ENCODE measurements around the gene GDF10. TPM values are rescaled to one million over a fixed set of nuclear protein-coding genes. Genes with fewer than 3 reads are reported as not detected.

The GDF10 gene
- total RNA-seq, 3 donors from 2014 or later (not counting 1 experiment from before 2014, with no cell fraction given): not detected

GRCh38 chr10:47306387-47307210, 6.6 kb downstream of the GDF10 start:
- TF ChIP-seq, protein P1, sequence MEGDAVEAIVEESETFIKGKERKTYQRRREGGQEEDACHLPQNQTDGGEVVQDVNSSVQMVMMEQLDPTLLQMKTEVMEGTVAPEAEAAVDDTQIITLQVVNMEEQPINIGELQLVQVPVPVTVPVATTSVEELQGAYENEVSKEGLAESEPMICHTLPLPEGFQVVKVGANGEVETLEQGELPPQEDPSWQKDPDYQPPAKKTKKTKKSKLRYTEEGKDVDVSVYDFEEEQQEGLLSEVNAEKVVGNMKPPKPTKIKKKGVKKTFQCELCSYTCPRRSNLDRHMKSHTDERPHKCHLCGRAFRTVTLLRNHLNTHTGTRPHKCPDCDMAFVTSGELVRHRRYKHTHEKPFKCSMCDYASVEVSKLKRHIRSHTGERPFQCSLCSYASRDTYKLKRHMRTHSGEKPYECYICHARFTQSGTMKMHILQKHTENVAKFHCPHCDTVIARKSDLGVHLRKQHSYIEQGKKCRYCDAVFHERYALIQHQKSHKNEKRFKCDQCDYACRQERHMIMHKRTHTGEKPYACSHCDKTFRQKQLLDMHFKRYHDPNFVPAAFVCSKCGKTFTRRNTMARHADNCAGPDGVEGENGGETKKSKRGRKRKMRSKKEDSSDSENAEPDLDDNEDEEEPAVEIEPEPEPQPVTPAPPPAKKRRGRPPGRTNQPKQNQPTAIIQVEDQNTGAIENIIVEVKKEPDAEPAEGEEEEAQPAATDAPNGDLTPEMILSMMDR (IDR thresholded peaks at IDR 0.05): no peak
- Mint-ChIP-seq H3K36me3 (no peaks in the 10 kb centered on the region), H3K4me1 (no peaks in the 10 kb centered on the region), H3K27ac (no peak overlapping the region), H3K9me3 (no peaks in the 10 kb centered on the region), H3K4me3 (no peak overlapping the region), H3K27me3 (ENCODE audit: low read depth in 2 of 2) (peaks cover 2 to 7% of the 10 kb centered on the region in 2 donors)
- no peak for DNase-seq
- Histone ChIP-seq H3K36me3 (ENCODE audit: control insufficient read depth, insufficient read depth, low read length) (no peaks in the 10 kb centered on the region), H3K9me3 (ENCODE audit: control insufficient read depth, insufficient read depth, low read length) (no peaks in the 10 kb centered on the region), H3K4me1 (ENCODE audit: control insufficient read depth, insufficient read depth, low read length) (no peaks in the 10 kb centered on the region), H3K27ac (ENCODE audit: low read length) (no peak overlapping the region), H3K27me3 (ENCODE audit: control insufficient read depth, insufficient read depth, low read length) (no peaks in the 10 kb centered on the region), H3K4me3 (ENCODE audit: low read length) (no peak overlapping the region)
- intact Hi-C loops (cut with micrococcal nuclease): no loop called here
- WGBS (ENCODE audit: insufficient coverage): 52% methylated on average over 10 of the region's 10 CpGs
- no peak for ATAC-seq

- Mint-ChIP-seq H3K27me3 (ENCODE audit: low read depth in 2 of 2) (peaks cover 2 to 7% of the 10 kb centered on the region in 2 donors), H3K9me3 (no peaks in the 10 kb centered on the region), H3K4me1 (no peaks in the 10 kb centered on the region), H3K36me3 (no peaks in the 10 kb centered on the region), H3K4me3 (no peak overlapping the region), H3K27ac (no peak overlapping the region)
- Histone ChIP-seq H3K4me1 (ENCODE audit: control insufficient read depth, insufficient read depth, low read length) (peaks cover 2% of the 10 kb centered on the region), H3K27ac (ENCODE audit: low read length) (no peak overlapping the region), H3K4me3 (ENCODE audit: low read length) (no peak overlapping the region), H3K36me3 (ENCODE audit: control insufficient read depth, insufficient read depth, low read length) (no peaks in the 10 kb centered on the region), H3K27me3 (ENCODE audit: control insufficient read depth, insufficient read depth, low read length) (no peaks in the 10 kb centered on the region), H3K9me3 (ENCODE audit: control insufficient read depth, insufficient read depth, low read length) (no peaks in the 10 kb centered on the region)
- intact Hi-C loops (cut with micrococcal nuclease): no loop called here
- WGBS (ENCODE audit: insufficient coverage): 86% methylated on average over 3 of the region's 3 CpGs
- ATAC-seq (no peak), DNase-seq (no peak)
- TF ChIP-seq, protein P1 (IDR thresholded peaks at IDR 0.05): no peak
Measured at GRCh38 chr10:47307381-47307780, 7.4 kb downstream of the GDF10 start.

DNA sequence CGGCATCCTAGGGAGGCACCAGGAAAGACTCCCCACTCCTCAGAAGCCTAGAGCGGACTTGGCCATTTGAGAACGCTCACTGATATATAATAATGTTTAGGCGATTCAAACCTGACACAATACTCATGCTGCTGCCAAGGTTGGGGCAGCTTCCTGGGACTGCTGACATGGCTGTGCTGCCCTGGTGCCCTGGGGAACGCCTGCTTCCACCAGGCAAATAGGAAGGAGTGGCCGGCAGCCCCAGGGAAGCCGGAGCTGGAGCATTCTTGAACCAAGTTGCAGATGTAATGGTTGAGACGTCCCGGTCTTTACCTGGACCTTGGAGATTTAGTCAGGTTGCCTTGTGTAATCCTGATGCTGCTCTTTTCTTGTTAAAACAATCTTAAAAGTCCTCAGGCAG, 8.8 kb downstream of the GDF10 start:
- no peak overlapping the region for H3K27ac Mint-ChIP-seq
- no peak for ATAC-seq

More for the DNA sequence above, 8.8 kb downstream of the GDF10 start:
- Mint-ChIP-seq H3K4me3 (no peak overlapping the region), H3K27me3 (ENCODE audit: low read depth in 2 of 2) (no peaks in the 10 kb centered on the region), H3K36me3 (no peaks in the 10 kb centered on the region), H3K9me3 (no peaks in the 10 kb centered on the region), H3K4me1 (no peaks in the 10 kb centered on the region)
- Histone ChIP-seq H3K27me3 (ENCODE audit: control insufficient read depth, insufficient read depth, low read length) (no peaks in the 10 kb centered on the region), H3K27ac (ENCODE audit: low read length) (no peak overlapping the region), H3K4me3 (ENCODE audit: low read length) (no peak overlapping the region), H3K36me3 (ENCODE audit: control insufficient read depth, insufficient read depth, low read length) (no peaks in the 10 kb centered on the region), H3K4me1 (ENCODE audit: control insufficient read depth, insufficient read depth, low read length) (peaks cover 2% of the 10 kb centered on the region), H3K9me3 (ENCODE audit: control insufficient read depth, insufficient read depth, low read length) (no peaks in the 10 kb centered on the region)
- intact Hi-C loops (cut with micrococcal nuclease): no loop called here
- 91% methylated on average over 8 of the region's 9 CpGs for WGBS (ENCODE audit: insufficient coverage)
- no peak for DNase-seq
- TF ChIP-seq, protein P1 (IDR thresholded peaks at IDR 0.05): no peak
